Measurements from ENCODE around the gene CYCS.
"Not testable (repeated sequence)": the region's sequence is repeated elsewhere in the genome, so short reads cannot be mapped to it uniquely, and the experiment has no call there.

CYCS gene

DNA sequence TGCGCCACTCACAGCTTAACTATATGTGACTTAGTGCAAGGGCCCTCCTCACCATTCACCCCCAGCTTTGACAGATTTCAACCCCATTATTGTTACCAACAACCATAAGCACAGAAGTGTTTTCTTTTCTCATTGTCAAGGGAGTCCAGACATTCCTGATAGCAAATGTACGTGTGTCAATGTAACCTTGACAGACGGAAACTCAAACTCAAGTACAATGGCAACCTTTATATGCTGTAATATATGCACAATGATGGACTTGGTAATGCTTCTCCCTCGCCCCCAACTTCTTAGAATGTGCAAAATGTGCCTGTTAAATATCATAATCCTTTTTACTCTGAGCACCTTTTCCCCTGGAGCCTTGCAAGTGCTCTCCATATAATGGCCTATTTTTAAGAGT is 34.7 kb downstream of the CYCS start:
- TF ChIP-seq CTCF (conservative IDR thresholded peaks at IDR 0.05; ENCODE audit: low read depth, low read length), result no peak
- no peak overlapping the region for H3K4me3 ChIP-seq (ENCODE audit: low read length)
- DNase-seq (ENCODE audit: low read depth), result no peak

- TF ChIP-seq CTCF (conservative IDR thresholded peaks at IDR 0.05; ENCODE audit: low read depth, low read length), result no peak
- no peak overlapping the region for H3K4me3 ChIP-seq (ENCODE audit: low read length)
- DNase-seq (ENCODE audit: low read depth), result no peak
These were observed 37.2 kb downstream of the CYCS start for GRCh38 chr7:25087855-25088254.

DNA sequence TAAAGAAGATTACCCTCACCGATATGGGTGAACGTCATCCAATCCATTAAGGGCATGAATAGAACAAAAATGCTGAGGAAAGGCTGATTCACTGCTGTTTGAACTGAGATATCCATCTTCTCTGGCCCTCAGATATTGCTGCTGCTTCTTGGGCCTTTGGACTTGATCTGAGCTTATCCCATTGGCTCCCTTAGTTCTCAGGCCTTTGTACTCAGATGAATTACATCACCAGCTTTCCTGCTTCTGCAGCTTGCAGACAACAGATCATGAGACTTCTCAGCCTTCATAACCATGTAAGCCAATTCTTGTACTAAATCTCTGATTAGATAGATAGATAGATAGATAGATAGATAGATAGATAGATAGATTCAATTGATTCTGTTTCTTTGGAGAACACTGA is 40.2 kb downstream of the CYCS start:
- no peak for DNase-seq (ENCODE audit: low read depth)

DNA sequence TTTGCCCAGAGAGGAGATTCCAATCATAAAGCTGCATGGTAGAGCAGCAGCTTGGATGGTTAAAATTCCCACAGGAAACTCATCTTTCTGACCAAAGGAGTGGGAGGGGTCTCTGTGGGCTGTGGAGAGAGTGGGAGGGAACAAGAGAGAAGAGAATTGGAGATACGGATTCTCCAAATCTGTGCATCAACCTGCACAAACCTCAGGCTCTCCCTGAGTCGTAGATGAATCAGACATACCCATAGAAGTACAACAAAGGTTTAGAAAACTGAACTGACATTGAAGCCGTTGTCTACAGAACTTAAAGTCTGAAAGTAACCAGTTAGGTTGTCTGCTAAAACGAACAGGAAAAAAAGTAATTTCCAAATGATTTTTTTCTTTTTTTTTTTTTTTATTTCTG is 41.9 kb downstream of the CYCS start:
- TF ChIP-seq CTCF (conservative IDR thresholded peaks at IDR 0.05; ENCODE audit: low read depth, low read length), result no peak
- DNase-seq (ENCODE audit: low read depth), result no peak
- no peak overlapping the region for H3K4me3 ChIP-seq (ENCODE audit: low read length)

More for the DNA sequence above, 40.2 kb downstream of the CYCS start:
- H3K4me3 ChIP-seq (ENCODE audit: low read length), result no peak overlapping the region
- no peak for TF ChIP-seq CTCF (conservative IDR thresholded peaks at IDR 0.05; ENCODE audit: low read depth, low read length)

- DNase-seq (ENCODE audit: low read depth); H3K4me3 ChIP-seq (ENCODE audit: low read length): not testable (repeated sequence)
These were observed 43.0 kb downstream of the CYCS start for GRCh38 chr7:25082041-25082440.

- H3K4me3 ChIP-seq (ENCODE audit: low read length), result no peak overlapping the region
- DNase-seq (ENCODE audit: low read depth), result no peak
- no peak for TF ChIP-seq CTCF (conservative IDR thresholded peaks at IDR 0.05; ENCODE audit: low read depth, low read length)
These were observed 48.0 kb downstream of the CYCS start for GRCh38 chr7:25077096-25077495.

GRCh38 chr7:25075459-25075858 is 49.6 kb downstream of the CYCS start:
- H3K4me3 ChIP-seq (ENCODE audit: low read length), result no peak overlapping the region
- DNase-seq (ENCODE audit: low read depth), result no peak
- TF ChIP-seq CTCF (conservative IDR thresholded peaks at IDR 0.05; ENCODE audit: low read depth, low read length), result no peak

GRCh38 chr7:25073451-25073850 is 51.6 kb downstream of the CYCS start:
- no peak for TF ChIP-seq CTCF (conservative IDR thresholded peaks at IDR 0.05; ENCODE audit: low read depth, low read length)
- no peak overlapping the region for H3K4me3 ChIP-seq (ENCODE audit: low read length)
- no peak for DNase-seq (ENCODE audit: low read depth)
